ENCODE measurements around the gene BAIAP3. TPM values are rescaled to one million over a fixed set of nuclear protein-coding genes. Genes with fewer than 3 reads are reported as not detected.

Gene BAIAP3
- total and polyA plus RNA-seq, 12 donors = 0.79 to 129 (median 16.3) TPM

DNA sequence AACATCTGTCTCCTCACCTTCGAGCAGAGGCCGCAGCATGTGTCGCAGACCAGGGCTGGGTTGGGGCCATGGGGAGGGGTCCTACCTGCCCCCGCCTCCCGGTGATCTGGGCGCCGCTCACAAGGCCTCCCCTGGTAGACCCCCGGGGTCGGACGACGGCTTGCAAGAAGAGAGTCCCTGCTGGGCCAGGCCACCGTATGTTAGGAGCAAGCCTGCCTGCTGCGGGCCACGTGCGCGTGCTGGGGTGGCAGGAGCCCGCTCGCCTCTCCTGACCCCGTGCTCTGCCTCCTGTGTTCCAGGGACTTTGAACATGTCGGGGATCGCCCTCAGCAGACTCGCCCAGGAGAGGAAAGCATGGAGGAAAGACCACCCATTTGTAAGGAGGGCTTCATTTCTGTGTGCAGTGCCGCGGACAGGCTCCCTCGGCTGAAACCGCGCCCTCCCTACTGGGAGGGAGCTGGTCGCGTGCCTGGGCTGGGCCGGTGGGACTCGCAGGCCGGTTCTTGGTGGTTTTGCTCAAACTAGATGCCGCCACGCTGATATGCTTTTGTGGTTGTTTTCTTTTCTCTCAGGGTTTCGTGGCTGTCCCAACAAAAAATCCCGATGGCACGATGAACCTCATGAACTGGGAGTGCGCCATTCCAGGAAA lies 19.6 kb upstream of the BAIAP3 start:
- 85 to 91% (median 88%) methylated on average over 18 to 38 of the region's 38 CpGs for WGBS, 4 donors
- Histone ChIP-seq H3K4me1 (replicated peaks in 1 of 2) (peaks cover 28 to 32% of the 10 kb centered on the region in 2 donors), H3K27ac (no peak overlapping the region), H3K36me3 (replicated peaks in 1 of 2) (peaks cover 0 to 60% of the 10 kb centered on the region in 2 donors), H3K9me3 (replicated peaks in 1 of 3) (no peaks in the 10 kb centered on the region), H3K27me3 (no peaks in the 10 kb centered on the region), H3K4me3 (no peak overlapping the region)
- TF ChIP-seq, protein P1, sequence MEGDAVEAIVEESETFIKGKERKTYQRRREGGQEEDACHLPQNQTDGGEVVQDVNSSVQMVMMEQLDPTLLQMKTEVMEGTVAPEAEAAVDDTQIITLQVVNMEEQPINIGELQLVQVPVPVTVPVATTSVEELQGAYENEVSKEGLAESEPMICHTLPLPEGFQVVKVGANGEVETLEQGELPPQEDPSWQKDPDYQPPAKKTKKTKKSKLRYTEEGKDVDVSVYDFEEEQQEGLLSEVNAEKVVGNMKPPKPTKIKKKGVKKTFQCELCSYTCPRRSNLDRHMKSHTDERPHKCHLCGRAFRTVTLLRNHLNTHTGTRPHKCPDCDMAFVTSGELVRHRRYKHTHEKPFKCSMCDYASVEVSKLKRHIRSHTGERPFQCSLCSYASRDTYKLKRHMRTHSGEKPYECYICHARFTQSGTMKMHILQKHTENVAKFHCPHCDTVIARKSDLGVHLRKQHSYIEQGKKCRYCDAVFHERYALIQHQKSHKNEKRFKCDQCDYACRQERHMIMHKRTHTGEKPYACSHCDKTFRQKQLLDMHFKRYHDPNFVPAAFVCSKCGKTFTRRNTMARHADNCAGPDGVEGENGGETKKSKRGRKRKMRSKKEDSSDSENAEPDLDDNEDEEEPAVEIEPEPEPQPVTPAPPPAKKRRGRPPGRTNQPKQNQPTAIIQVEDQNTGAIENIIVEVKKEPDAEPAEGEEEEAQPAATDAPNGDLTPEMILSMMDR (IDR thresholded peaks at IDR 0.05) = no peak
- TF ChIP-seq POLR2A (IDR thresholded peaks at IDR 0.05) = no peak
- intact Hi-C loops (cut with DNase I) = loop anchor here (5.0 to 10.0 kb wide), 3 partner anchors 38 to 101 kb away; partner anchors contain the start of genes GNPTG (in 1 of the 2), TSR3 (in 1 of the 2) and UNKL (in 1 of the 2)
- DNase-seq = no peak

DNA sequence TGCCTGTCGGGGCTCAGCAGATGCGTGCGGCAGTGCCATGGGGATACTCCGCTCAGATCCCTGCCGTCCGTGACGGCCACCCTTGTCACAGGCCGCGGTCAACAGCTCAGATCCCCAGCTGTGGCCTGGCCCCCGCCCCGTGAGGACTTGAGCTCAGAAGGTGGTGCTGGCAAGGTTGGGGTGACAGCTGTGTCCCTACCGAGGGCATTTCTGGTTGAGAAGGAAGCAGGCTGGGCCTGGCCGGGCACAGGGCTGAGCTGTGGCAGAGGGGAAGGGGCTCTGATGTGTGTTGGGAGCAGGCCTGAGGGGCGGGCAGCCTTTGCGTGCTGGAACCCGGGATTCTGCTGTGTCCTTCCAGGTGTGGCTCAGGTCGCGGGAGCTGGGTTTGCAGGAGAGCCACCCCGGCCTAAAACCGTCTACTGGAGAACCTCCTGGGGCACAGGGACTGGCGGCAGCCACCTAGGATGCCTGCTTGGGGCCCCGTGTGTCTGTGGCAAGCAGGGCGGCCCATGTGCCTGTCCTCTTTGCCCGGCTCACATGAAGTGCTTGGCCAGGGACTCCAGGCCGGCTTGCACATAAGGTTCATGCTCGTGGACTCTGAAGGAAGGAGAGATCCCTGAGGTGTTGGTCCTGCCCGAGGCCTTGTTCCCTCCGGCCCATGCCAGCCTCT lies 18.9 kb upstream of the BAIAP3 start:
- no peaks in the 10 kb centered on the region for H3K9me3 ChIP-seq (replicated peaks in 1 of 3)
- peaks cover 0 to 67% of the 10 kb centered on the region in 2 donors for H3K36me3 ChIP-seq (replicated peaks in 1 of 2)
- TF ChIP-seq, protein P1 (IDR thresholded peaks at IDR 0.05) = no peak
- no peak for TF ChIP-seq POLR2A (IDR thresholded peaks at IDR 0.05)
- H3K27ac ChIP-seq = no peak overlapping the region
- intact Hi-C loops (cut with DNase I) = loop anchor here (5.0 to 10.0 kb wide), 3 partner anchors 38 to 100 kb away; partner anchors contain the start of genes GNPTG (in 1 of the 2), TSR3 (in 1 of the 2) and UNKL (in 1 of the 2)
- H3K4me1 ChIP-seq (replicated peaks in 1 of 2) = peaks cover 28 to 32% of the 10 kb centered on the region in 2 donors
- WGBS, 4 donors = 85 to 90% (median 86%) methylated on average over 15 to 28 of the region's 28 CpGs
- H3K27me3 ChIP-seq = no peaks in the 10 kb centered on the region
- no peak for DNase-seq
- no peak overlapping the region for H3K4me3 ChIP-seq

DNA sequence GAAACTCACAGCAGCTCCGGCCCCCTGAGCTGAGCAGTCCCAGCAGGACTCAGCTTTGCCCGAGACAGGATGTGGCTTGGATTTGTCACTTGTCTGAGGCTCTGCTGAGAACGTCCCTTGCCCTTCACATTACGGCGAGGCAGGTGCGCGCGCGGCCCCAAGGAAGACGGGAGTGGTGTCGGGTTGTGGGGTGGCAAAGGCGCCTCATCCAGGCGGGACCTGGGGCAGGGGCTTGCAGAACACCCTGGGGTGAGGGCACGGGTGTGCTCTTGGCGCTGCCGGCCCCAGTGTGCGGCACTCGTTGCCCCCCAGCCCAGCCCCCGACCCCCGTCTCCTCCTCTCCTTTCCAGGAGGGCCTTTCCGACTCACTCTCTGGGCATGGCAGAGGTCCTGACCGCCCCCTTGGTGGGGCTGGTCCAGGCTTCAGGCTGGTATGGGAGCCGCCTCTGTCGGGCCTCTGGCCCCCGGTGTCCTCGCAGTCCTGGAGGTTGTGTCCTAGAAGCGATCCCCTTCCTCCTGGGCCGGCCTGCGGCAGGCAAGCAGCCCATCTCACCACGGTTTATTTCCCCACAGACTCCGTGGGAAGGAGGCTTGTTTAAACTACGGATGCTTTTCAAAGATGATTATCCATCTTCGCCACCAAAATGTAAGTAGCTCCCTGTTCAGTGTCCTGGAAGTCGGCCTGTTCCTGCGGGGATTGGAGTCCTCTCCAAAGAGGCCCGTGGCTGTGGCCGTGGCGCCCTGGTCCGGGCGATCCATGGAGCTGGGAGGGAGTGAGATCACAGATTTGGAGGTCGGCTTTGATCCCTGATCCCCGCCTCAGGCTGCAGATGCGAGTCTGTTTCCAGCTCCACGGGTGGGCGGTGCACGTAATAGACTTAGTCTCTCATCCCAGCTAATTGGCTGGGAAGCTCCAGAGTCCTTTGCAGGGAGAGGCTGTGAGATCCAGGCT lies 18.1 kb upstream of the BAIAP3 start:
- peaks cover 28 to 31% of the 10 kb centered on the region in 2 donors for H3K4me1 ChIP-seq (replicated peaks in 1 of 2)
- H3K27ac ChIP-seq = no peak overlapping the region
- H3K4me3 ChIP-seq = no peak overlapping the region
- no peaks in the 10 kb centered on the region for H3K9me3 ChIP-seq (replicated peaks in 1 of 3)
- H3K27me3 ChIP-seq = no peaks in the 10 kb centered on the region
- peaks cover 0 to 75% of the 10 kb centered on the region in 2 donors for H3K36me3 ChIP-seq (replicated peaks in 1 of 2)
- no peak for DNase-seq
- WGBS, 4 donors = 82 to 93% (median 83%) methylated on average over 25 to 46 of the region's 46 CpGs
- intact Hi-C loops (cut with DNase I) = loop anchor here (10.0 kb wide), 2 partner anchors 89 to 99 kb away; partner anchors contain the start of gene UNKL (in 1 of the 2)
- no peak for TF ChIP-seq POLR2A (IDR thresholded peaks at IDR 0.05)
- TF ChIP-seq, protein P1 (IDR thresholded peaks at IDR 0.05) = no peak
